CD4-positive, alpha-beta T cell (primary cell): ENCODE measurements around the gene C9orf78. TPM values are rescaled to one million over a fixed set of nuclear protein-coding genes. Genes with fewer than 3 reads are reported as not detected.

ENCODE experiments used
- ATAC-seq: fragments of 200-7000 bp; cut with Tn5 transposase; one replicate; pipeline ENCODE4 v1.10.0; 2022; ENCODE audit warnings: mild to moderate bottlenecking; ENCODE audit not compliant: poor library complexity
- CTCF ChIA-PET: fragments of 350-600 bp; sonication (Branson Sonifier 250); formaldehyde crosslinking; loops from one replicate; lab custom pipeline; 2021; ENCODE audit warnings: antibody characterized with exemption, inconsistent platforms; lab: Charles Lee
- POLR2A ChIA-PET: fragments of 350-600 bp; sonication (Branson Sonifier 250); formaldehyde crosslinking; loops from one replicate; lab custom pipeline; 2021; ENCODE audit warnings: antibody characterized with exemption, inconsistent platforms; lab: Charles Lee
- DNase-seq, 14 experiments: peaks; one replicate each; pipeline ENCODE4 v3.0.0-alpha.2; 2013 to 2020; ENCODE audit warnings: mixed read lengths in 2 of 14
- H3K27ac ChIP-seq, 2 donors: one replicate each; pipeline versions ENCODE4 v1.5.1 to v1.7.0; 2013; ENCODE audit warnings: low read length in 2 of 2, low read depth in 1 of 2, mild to moderate bottlenecking in 1 of 2
- H3K27me3 ChIP-seq, 2 experiments: 1 replicate in 1 of 2; 2 replicates in 1 of 2; pipeline versions ENCODE4 v1.6.1 to v1.7.0; 2013; ENCODE audit warnings: low read length in 2 of 2, control low read depth in 1 of 2, mild to moderate bottlenecking in 1 of 2, moderate library complexity in 1 of 2; ENCODE audit not compliant: insufficient read depth in 2 of 2, control insufficient read depth in 1 of 2
- H3K36me3 ChIP-seq: one replicate; pipeline ENCODE4 v1.6.1; 2013; ENCODE audit warnings: low read length, control low read depth; ENCODE audit not compliant: insufficient read depth
- H3K4me1 ChIP-seq: one replicate; pipeline ENCODE4 v1.6.1; 2013; ENCODE audit warnings: low read length, control low read depth; ENCODE audit not compliant: insufficient read depth
- H3K4me3 ChIP-seq: one replicate; pipeline ENCODE4 v1.5.1; 2013; ENCODE audit warnings: mild to moderate bottlenecking, low read length, moderate library complexity
- H3K9me3 ChIP-seq, 2 experiments: 1 replicate in 1 of 2; 2 replicates in 1 of 2; pipeline versions ENCODE4 v1.6.1 to v1.7.0; 2013; ENCODE audit warnings: low read length in 2 of 2, mild to moderate bottlenecking in 2 of 2, control low read depth in 1 of 2, moderate library complexity in 1 of 2; ENCODE audit not compliant: control insufficient read depth in 1 of 2, insufficient read depth in 1 of 2
- H3K27ac Mint-ChIP-seq: one replicate; pipeline ENCODE4 v1.8.0; 2020; ENCODE audit warnings: mixed read lengths
- H3K27me3 Mint-ChIP-seq: one replicate; pipeline ENCODE4 v1.8.0; 2021; ENCODE audit warnings: mixed read lengths
- H3K36me3 Mint-ChIP-seq: one replicate; pipeline ENCODE4 v1.8.0; 2021; ENCODE audit warnings: low read depth, mixed read lengths
- H3K4me1 Mint-ChIP-seq: one replicate; pipeline ENCODE4 v1.8.0; 2021; ENCODE audit warnings: low read depth, mixed read lengths
- H3K4me3 Mint-ChIP-seq: one replicate; pipeline ENCODE4 v1.8.0; 2020; ENCODE audit warnings: mild to moderate bottlenecking, mixed read lengths
- H3K9me3 Mint-ChIP-seq: one replicate; pipeline ENCODE4 v1.8.0; 2020; ENCODE audit warnings: mixed read lengths
- intact Hi-C, 2 experiments: fragments of 100-400 bp; cut with DNase I in 1 of 2; cut with micrococcal nuclease in 1 of 2; formaldehyde crosslinking; loops; one replicate each; pipeline versions ENCODE4 v1.15.1 to v1.9.0; 2023 to 2025; cut with DNase I, micrococcal nuclease
- microRNA-seq: library from miRNA; unstranded; fragments of <30 nt; microRNA quantifications from one replicate; pipeline ENCODE4 v1.2.0, GENCODE V29; 2021; ENCODE audit warnings: borderline microRNAs expressed, borderline replicate concordance
- total RNA-seq, 174 experiments: library from RNA in 2 of 174; stranded (reverse) in 2 of 174; gene quantifications; one replicate each; pipeline ENCODE4 v1.2.3 and lab custom pipeline; 2021 to 2026
- TF ChIP-seq, protein P1 (sequence below): fragments of 200-600 bp; IDR thresholded peaks from one replicate; pipeline ENCODE4 v1.8.0; 2022; ENCODE audit warnings: antibody characterized with exemption, mild to moderate bottlenecking

The C9orf78 gene
- total RNA-seq, 2 experiments from 2014 or later: 145 to 159 TPM

- H3K27me3 ChIP-seq: peaks cover 5 to 11% of the 10 kb centered on the region in 2 experiments
- intact Hi-C loops: loop anchor here in 1 of 2 experiments (5.0 kb wide), 1 partner anchor 167 kb away; no protein-coding TSS in a partner anchor
- POLR2A ChIA-PET: no interaction called here
- Mint-ChIP-seq H3K9me3 (no peaks in the 10 kb centered on the region), H3K27ac (no peak overlapping the region), H3K4me3 (no peak overlapping the region), H3K27me3 (peaks cover 13% of the 10 kb centered on the region), H3K36me3 (no peaks in the 10 kb centered on the region), H3K4me1 (peaks cover 13% of the 10 kb centered on the region)
- H3K4me1 ChIP-seq: peaks cover 13% of the 10 kb centered on the region
- ATAC-seq (no peak), DNase-seq (no peak)
- CTCF ChIA-PET: no interaction called here
- no peaks in the 10 kb centered on the region for H3K9me3 ChIP-seq
- no peaks in the 10 kb centered on the region for H3K36me3 ChIP-seq
- TF ChIP-seq, protein P1, sequence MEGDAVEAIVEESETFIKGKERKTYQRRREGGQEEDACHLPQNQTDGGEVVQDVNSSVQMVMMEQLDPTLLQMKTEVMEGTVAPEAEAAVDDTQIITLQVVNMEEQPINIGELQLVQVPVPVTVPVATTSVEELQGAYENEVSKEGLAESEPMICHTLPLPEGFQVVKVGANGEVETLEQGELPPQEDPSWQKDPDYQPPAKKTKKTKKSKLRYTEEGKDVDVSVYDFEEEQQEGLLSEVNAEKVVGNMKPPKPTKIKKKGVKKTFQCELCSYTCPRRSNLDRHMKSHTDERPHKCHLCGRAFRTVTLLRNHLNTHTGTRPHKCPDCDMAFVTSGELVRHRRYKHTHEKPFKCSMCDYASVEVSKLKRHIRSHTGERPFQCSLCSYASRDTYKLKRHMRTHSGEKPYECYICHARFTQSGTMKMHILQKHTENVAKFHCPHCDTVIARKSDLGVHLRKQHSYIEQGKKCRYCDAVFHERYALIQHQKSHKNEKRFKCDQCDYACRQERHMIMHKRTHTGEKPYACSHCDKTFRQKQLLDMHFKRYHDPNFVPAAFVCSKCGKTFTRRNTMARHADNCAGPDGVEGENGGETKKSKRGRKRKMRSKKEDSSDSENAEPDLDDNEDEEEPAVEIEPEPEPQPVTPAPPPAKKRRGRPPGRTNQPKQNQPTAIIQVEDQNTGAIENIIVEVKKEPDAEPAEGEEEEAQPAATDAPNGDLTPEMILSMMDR: no peak
- no peak overlapping the region for H3K27ac ChIP-seq
- H3K4me3 ChIP-seq: no peak overlapping the region
Observed at GRCh38 chr9:129779560-129780190, 55.4 kb downstream of the C9orf78 start.

GRCh38 chr9:129778469-129778868, 56.6 kb downstream of the C9orf78 start:
- ChIA-PET POLR2A (no interaction called here), CTCF (interaction anchor here (1.0 kb wide), 1 partner anchor 52 kb away, joined by 4 read pairs; no protein-coding TSS in a partner anchor)
- no peaks in the 10 kb centered on the region for H3K36me3 ChIP-seq
- peaks cover 13% of the 10 kb centered on the region for H3K27me3 Mint-ChIP-seq
- intact Hi-C loops: no loop called here
- H3K4me1 Mint-ChIP-seq: peaks cover 9% of the 10 kb centered on the region
- ATAC-seq: no peak
- H3K4me3 Mint-ChIP-seq: no peak overlapping the region
- no peak overlapping the region for H3K27ac ChIP-seq
- H3K36me3 Mint-ChIP-seq: no peaks in the 10 kb centered on the region
- TF ChIP-seq, protein P1: no peak
- H3K27me3 ChIP-seq: peaks cover 5 to 11% of the 10 kb centered on the region in 2 experiments
- no peaks in the 10 kb centered on the region for H3K9me3 ChIP-seq
- no peak for DNase-seq
- H3K4me1 ChIP-seq: peaks cover 9% of the 10 kb centered on the region
- H3K9me3 Mint-ChIP-seq: no peaks in the 10 kb centered on the region
- no peak overlapping the region for H3K27ac Mint-ChIP-seq
- H3K4me3 ChIP-seq: no peak overlapping the region

GRCh38 chr9:129777769-129778130, 57.3 kb downstream of the C9orf78 start:
- intact Hi-C loops: no loop called here
- Histone ChIP-seq H3K36me3 (no peaks in the 10 kb centered on the region), H3K4me3 (no peak overlapping the region), H3K9me3 (no peaks in the 10 kb centered on the region), H3K27ac (no peak overlapping the region), H3K27me3 (peaks cover 5 to 11% of the 10 kb centered on the region in 2 experiments), H3K4me1 (peaks cover 9% of the 10 kb centered on the region)
- TF ChIP-seq, protein P1: no peak
- POLR2A ChIA-PET: no interaction called here
- Mint-ChIP-seq H3K27ac (no peak overlapping the region), H3K4me1 (peaks cover 9% of the 10 kb centered on the region), H3K9me3 (no peaks in the 10 kb centered on the region), H3K27me3 (peaks cover 13% of the 10 kb centered on the region), H3K4me3 (no peak overlapping the region), H3K36me3 (no peaks in the 10 kb centered on the region)
- DNase-seq (no peak), ATAC-seq (peak; percentile 53)
- CTCF ChIA-PET: no interaction called here

Small RNAs within 50 kb of the gene (microRNA-seq; reads per million reads assigned to microRNA genes)
- 0.61 reads per million for gene MIR6855

Other genes starting within 250 kb of the C9orf78 start
- not detected for gene C9orf50, start 214.2 kb downstream of the C9orf78 start, total RNA-seq
- 10 to 100 TPM; 50.7 to 52.5 TPM for gene NTMT1, start 209.1 kb downstream of the C9orf78 start, total RNA-seq
- 10 to 100 TPM; 28.5 to 29.3 TPM for gene ASB6, start 193.1 kb downstream of the C9orf78 start, total RNA-seq
- gene PRRX2, start 169.6 kb downstream of the C9orf78 start, total RNA-seq: not detected
- under 1 TPM; 0.25 to 0.38 TPM for gene PTGES, start 82.2 kb downstream of the C9orf78 start, total RNA-seq
- gene TOR1B, start 32.1 kb downstream of the C9orf78 start, total RNA-seq: 10 to 100 TPM; 13.4 to 15.1 TPM
- gene TOR1A, start 11.1 kb downstream of the C9orf78 start, total RNA-seq: 10 to 100 TPM; 12.6 to 13.9 TPM
- 10 to 100 TPM; 80.4 to 80.9 TPM for gene USP20, start 183 bp upstream of the C9orf78 start, total RNA-seq
- gene FNBP1, start 207.9 kb upstream of the C9orf78 start, total RNA-seq: 100 to 1,000 TPM; 166 to 181 TPM
- gene GPR107, start 218.6 kb upstream of the C9orf78 start, total RNA-seq: 10 to 100 TPM; 18.9 to 19.2 TPM